ENCODE measurements around the gene PABPN1L. TPM values are rescaled to one million over a fixed set of nuclear protein-coding genes. Genes with fewer than 3 reads are reported as not detected.

Gene PABPN1L
- total and polyA plus RNA-seq, 2 of the 13 experiments (the other 11 are each of a cell fraction or from before 2014, with no cell fraction given): not detected

GRCh38 chr16:88815901-88816589 is 50.4 kb downstream of the PABPN1L start (continued):
- no peak for TF ChIP-seq HBP1 (CRISPR knock-in tag; IDR thresholded peaks at IDR 0.05; ENCODE audit: low read depth)
- peak; percentile 28 for TF ChIP-seq ZBTB38 (CRISPR knock-in tag; IDR thresholded peaks at IDR 0.05)
- peak; percentile 65; the same call in 1 of the 2 replicates for TF ChIP-seq REPIN1 (CRISPR knock-in tag; IDR thresholded peaks at IDR 0.05; ENCODE audit: borderline replicate concordance, low read depth)
- TF ChIP-seq ATF6 (CRISPR knock-in tag; conservative IDR thresholded peaks at IDR 0.05): no peak
- TF ChIP-seq ZNF296 (CRISPR knock-in tag; conservative IDR thresholded peaks at IDR 0.05): no peak
- TF ChIP-seq SALL1 (CRISPR knock-in tag; IDR thresholded peaks at IDR 0.05): no peak
- no peak for TF ChIP-seq CENPBD1 (CRISPR knock-in tag; IDR thresholded peaks at IDR 0.05; ENCODE audit: borderline replicate concordance, low read depth)
- no peak for TF ChIP-seq ZNF512 (CRISPR knock-in tag; IDR thresholded peaks at IDR 0.05)
- TF ChIP-seq PHB2 (IDR thresholded peaks at IDR 0.05; ENCODE audit: partially characterized antibody): no peak
- peak; percentile 56; the same call in 1 of the 2 replicates for TF ChIP-seq KDM2A (CRISPR knock-in tag; IDR thresholded peaks at IDR 0.05; ENCODE audit: borderline replicate concordance, low read depth)
- no peak for TF ChIP-seq ZSCAN20 (CRISPR knock-in tag; IDR thresholded peaks at IDR 0.05; ENCODE audit: borderline replicate concordance)
- no peak for TF ChIP-seq ZNF780A (CRISPR knock-in tag; IDR thresholded peaks at IDR 0.05)
- TF ChIP-seq ZNF34 (CRISPR knock-in tag; IDR thresholded peaks at IDR 0.05; ENCODE audit: borderline replicate concordance): no peak
- no peak for TF ChIP-seq HNRNPK (IDR thresholded peaks at IDR 0.05; ENCODE audit: low read depth, low read length, poor library complexity, severe bottlenecking)
- TF ChIP-seq ZNF781 (CRISPR knock-in tag; IDR thresholded peaks at IDR 0.05; ENCODE audit: borderline replicate concordance, not compliant biosample characterization): no peak
- 0 out of 2 replicates have a peak, but pooled peaks have one; percentile 48 for TF ChIP-seq LBX2 (CRISPR knock-in tag; IDR thresholded peaks at IDR 0.05; ENCODE audit: borderline replicate concordance)
- no peak for TF ChIP-seq ZNF775 (CRISPR knock-in tag; IDR thresholded peaks at IDR 0.05; ENCODE audit: borderline replicate concordance)
- TF ChIP-seq KLF16 (CRISPR knock-in tag; IDR thresholded peaks at IDR 0.05): no peak
- no peak for TF ChIP-seq CAMTA2 (CRISPR knock-in tag; IDR thresholded peaks at IDR 0.05; ENCODE audit: borderline replicate concordance)
- no peak for TF ChIP-seq ZNF768 (CRISPR knock-in tag; IDR thresholded peaks at IDR 0.05)
- TF ChIP-seq SIN3B (IDR thresholded peaks at IDR 0.05; ENCODE audit: low read length): no peak
- TF ChIP-seq ZNF790 (CRISPR knock-in tag; IDR thresholded peaks at IDR 0.05; ENCODE audit: borderline replicate concordance): no peak

Data from HepG2 (cell line).